ENCODE measurements around the gene MRPL41.
"Not testable (repeated sequence)": the region's sequence is repeated elsewhere in the genome, so short reads cannot be mapped to it uniquely, and the experiment has no call there.

Gene MRPL41

DNA sequence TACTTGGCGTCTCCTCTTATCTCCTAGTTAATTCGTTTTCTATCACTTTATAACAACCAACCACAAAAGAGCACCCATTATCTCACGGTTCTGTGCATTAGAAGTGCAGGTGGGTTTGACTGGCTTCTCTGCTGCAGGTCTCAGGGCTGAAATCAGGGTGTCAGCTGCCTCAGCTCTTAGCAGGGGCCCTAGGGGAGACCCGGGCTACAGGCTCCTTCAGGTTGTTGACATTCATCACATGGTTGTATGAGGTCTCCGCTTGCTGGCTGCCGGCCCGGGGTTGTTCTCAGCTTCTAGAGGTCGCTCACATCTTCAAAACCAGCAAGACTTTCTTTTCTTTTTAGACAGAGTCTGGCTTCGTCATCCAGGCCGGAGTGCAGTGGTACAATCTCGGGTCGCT, 41.5 kb downstream of the MRPL41 start:
- TF ChIP-seq ZNF274 (IDR thresholded peaks at IDR 0.05; ENCODE audit: low read depth, low read length): no peak
- no peak overlapping the region for H3K4me3 ChIP-seq (ENCODE audit: low read length)

DNA sequence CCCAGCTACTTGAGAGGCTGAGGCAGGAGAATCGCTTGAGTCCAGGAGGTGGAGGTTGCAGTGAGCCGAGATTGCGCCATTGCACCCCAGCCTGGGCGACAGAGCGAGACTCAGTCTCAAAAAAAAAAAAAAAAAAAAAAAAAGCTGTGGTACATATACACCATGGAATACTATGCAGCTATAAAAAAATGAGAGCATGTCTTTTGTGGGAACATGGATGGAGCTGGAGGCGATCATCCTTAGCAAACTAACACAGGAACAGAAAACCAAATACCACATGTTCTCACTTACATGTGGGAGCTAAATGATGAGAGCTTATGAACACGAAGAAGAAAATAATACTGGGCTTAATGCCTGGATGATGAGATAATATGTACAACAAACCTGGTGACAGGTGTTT, 44.9 kb downstream of the MRPL41 start:
- not testable (repeated sequence) for H3K4me3 ChIP-seq (ENCODE audit: low read length)

DNA sequence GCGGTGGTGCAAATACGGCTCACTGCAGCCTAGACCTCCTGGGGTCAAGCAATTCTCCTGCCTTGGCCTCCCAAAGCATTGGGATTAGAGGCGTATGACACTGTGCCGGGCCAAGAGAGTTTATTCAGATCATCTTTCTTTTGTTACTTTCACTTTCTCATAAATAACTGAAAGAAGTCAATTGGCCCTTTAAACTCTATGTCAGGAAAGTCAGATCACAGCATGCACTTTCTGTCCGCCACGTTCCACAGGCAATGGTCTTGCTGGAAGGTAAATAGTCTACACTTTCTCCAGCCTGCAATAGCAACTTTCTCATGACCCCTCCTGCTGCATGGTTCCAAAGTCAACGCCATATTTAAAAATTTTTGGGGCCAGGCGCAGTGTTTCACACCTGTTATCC, 47.3 kb downstream of the MRPL41 start:
- no peak overlapping the region for H3K4me3 ChIP-seq (ENCODE audit: low read length)
- no peak for TF ChIP-seq ZNF274 (IDR thresholded peaks at IDR 0.05; ENCODE audit: low read depth, low read length)
